Panc1 (cell line): Measurements from ENCODE around the gene CYP11A1. TPM values are rescaled to one million over a fixed set of nuclear protein-coding genes. Genes with fewer than 3 reads are reported as not detected.

ENCODE experiments used
- ATAC-seq: fragments of 200-7000 bp; cut with Tn5 transposase; 2 replicates; pipeline ENCODE4 v1.9.1; 2020; ENCODE audit warnings: mild to moderate bottlenecking, moderate library complexity
- BruUV-seq: library from RNA; stranded (reverse); fragments of 400-500 nt; replicated peaks from 2 replicates; lab custom pipeline; 2021; lab: Mats Ljungman, UMichigan
- CTCF ChIA-PET: fragments of 300-600 bp; sonication (Branson Sonifier 250); formaldehyde crosslinking; loops from one replicate; lab custom pipeline; 2022; ENCODE audit warnings: antibody characterized with exemption; lab: Charles Lee
- POLR2A ChIA-PET: fragments of 300-600 bp; sonication (Branson Sonifier 250); formaldehyde crosslinking; loops from one replicate; lab custom pipeline; 2022; ENCODE audit warnings: antibody characterized with exemption; lab: Charles Lee
- DNase-seq: peaks from one replicate; pipeline ENCODE4 v3.0.0-alpha.2; 2010; ENCODE audit warnings: low read depth, low spot score
- H3K27ac ChIP-seq: 2 replicates; pipeline ENCODE4 v1.5.1; 2011; ENCODE audit warnings: mild to moderate bottlenecking, low read length, inconsistent platforms
- H3K27me3 ChIP-seq: fragments of 200-500 bp; sonication (Bioruptor generic); 2 replicates; pipeline ENCODE4 v1.6.0; 2014; ENCODE audit warnings: low read length, inconsistent platforms; ENCODE audit not compliant: control insufficient read depth, insufficient read depth
- H3K36me3 ChIP-seq: fragments of 200-500 bp; sonication (Bioruptor generic); 2 replicates; pipeline ENCODE4 v1.5.1; 2014; ENCODE audit warnings: inconsistent platforms, mild to moderate bottlenecking, low read length, moderate library complexity; ENCODE audit not compliant: control insufficient read depth, insufficient read depth
- H3K4me1 ChIP-seq: 2 replicates; pipeline ENCODE4 v1.5.1; 2011; ENCODE audit warnings: inconsistent platforms, mild to moderate bottlenecking, low read length, moderate library complexity; ENCODE audit not compliant: control insufficient read depth, insufficient read depth
- H3K4me3 ChIP-seq, 2 experiments: 2 replicates each; pipeline ENCODE4 v1.5.1; 2011 to 2012; ENCODE audit warnings: low read depth in 2 of 2, low read length in 2 of 2, mild to moderate bottlenecking in 2 of 2, inconsistent platforms in 1 of 2, moderate library complexity in 1 of 2
- H3K9me3 ChIP-seq: fragments of 200-500 bp; sonication (Bioruptor generic); 2 replicates; pipeline ENCODE4 v1.5.1; 2014; ENCODE audit warnings: low read depth, mild to moderate bottlenecking, inconsistent platforms, low read length, moderate library complexity; ENCODE audit not compliant: control insufficient read depth, insufficient read depth
- POLR2AphosphoS5 ChIP-seq: IDR thresholded peaks from 2 replicates; pipeline ENCODE4 v1.6.1; 2012; ENCODE audit warnings: mild to moderate bottlenecking, low read depth, low read length, moderate library complexity
- SIN3A ChIP-seq: IDR thresholded peaks from 2 replicates; pipeline ENCODE4 v1.6.1; 2012; ENCODE audit warnings: low read depth, mild to moderate bottlenecking, low read length, moderate library complexity, borderline replicate concordance; ENCODE audit not compliant: insufficient read depth
- TCF7L2 ChIP-seq: IDR thresholded peaks from 2 replicates; pipeline ENCODE4 v1.6.1; 2011; ENCODE audit warnings: mild to moderate bottlenecking, low read depth, low read length, inconsistent platforms
- in situ Hi-C: cut with HindIII; loops from 2 replicates; pipeline ENCODE4 v1.10.0; 2016; ENCODE audit warnings: low sequenced_read_pairs, low pct_unique_long_range_greater_than_20kb
- intact Hi-C: fragments of 100-400 bp; cut with micrococcal nuclease; formaldehyde crosslinking; loops from one replicate; pipeline ENCODE4 v1.10.0; 2022; ENCODE audit not compliant: unreplicated experiment
- total RNA-seq: library from RNA; stranded (reverse); gene quantifications from one replicate; pipeline ENCODE4 v1.2.1, GENCODE V29; 2021; ENCODE audit not compliant: unreplicated experiment
- TF ChIP-seq, protein P1 (sequence below), 2 experiments: IDR thresholded peaks; 2 replicates each; pipeline ENCODE4 v1.6.1; 2011 to 2012; ENCODE audit warnings: low read depth in 2 of 2, control low read depth in 1 of 2, low read length in 1 of 2, mild to moderate bottlenecking in 1 of 2, moderate library complexity in 1 of 2; ENCODE audit not compliant: insufficient read depth in 1 of 2
- TF ChIP-seq, protein P2 (sequence below): fragments of 450-650 bp; IDR thresholded peaks from 2 replicates; pipeline ENCODE4 v1.5.1; 2017; ENCODE audit warnings: mild to moderate bottlenecking

Gene CYP11A1
- total RNA-seq, 1 experiment from 2014 or later = 0.57 TPM

DNA sequence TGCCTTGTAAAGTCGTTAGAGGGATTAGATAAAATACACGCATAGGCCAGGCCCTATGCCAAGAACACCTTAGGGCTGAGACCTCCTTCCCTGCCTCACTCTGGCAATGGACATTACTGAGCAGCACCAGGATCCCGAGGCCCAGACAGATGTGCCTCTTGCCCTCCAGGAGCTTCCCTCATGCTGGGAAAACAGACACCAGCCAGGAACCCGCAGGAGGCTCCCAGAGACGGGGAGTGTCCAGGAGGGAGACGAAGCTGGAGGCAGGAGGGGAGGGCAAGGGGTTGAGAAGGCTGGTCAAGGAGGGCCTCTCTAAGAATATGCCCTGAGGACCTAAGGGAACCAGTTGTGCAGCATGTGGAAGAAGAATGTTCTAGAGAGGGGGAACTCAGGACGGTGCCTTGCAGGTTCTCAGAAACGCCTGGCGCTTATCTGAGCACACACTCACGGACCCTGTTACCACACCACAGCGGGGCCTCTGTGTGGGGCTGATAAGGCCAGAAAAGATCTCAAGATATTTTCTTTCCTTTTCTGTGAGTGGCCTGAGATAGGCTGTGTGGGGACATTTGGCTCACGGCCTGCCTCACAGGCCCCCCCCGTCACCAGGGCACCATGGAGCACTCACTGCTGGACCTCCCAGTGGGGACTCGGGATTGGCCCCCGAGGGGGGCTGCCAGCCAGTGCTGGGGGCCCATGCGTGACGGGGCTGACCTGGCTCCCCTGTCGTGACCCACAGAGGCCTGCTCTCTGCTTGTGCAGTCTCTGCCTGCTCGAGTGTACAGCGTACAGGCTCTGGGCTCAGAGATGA, 22.0 kb upstream of the CYP11A1 start:
- ChIA-PET POLR2A (interaction anchor here (0.9 kb wide), 1 partner anchor 61 kb away, joined by 3 read pairs; no protein-coding TSS in a partner anchor), CTCF (interaction anchor here (0.6 to 0.8 kb wide), 2 partner anchors 93 to 225 kb away, joined by 3 to 5 read pairs; no protein-coding TSS in a partner anchor)
- Histone ChIP-seq H3K9me3 (no peaks in the 10 kb centered on the region), H3K4me3 (no peak overlapping the region), H3K4me1 (peaks cover 28% of the 10 kb centered on the region), H3K36me3 (no peaks in the 10 kb centered on the region), H3K27me3 (no peaks in the 10 kb centered on the region), H3K27ac (no peak overlapping the region)
- TF ChIP-seq TCF7L2 (no peak), SIN3A (no peak), POLR2AphosphoS5 (no peak)
- TF ChIP-seq, protein P1, sequence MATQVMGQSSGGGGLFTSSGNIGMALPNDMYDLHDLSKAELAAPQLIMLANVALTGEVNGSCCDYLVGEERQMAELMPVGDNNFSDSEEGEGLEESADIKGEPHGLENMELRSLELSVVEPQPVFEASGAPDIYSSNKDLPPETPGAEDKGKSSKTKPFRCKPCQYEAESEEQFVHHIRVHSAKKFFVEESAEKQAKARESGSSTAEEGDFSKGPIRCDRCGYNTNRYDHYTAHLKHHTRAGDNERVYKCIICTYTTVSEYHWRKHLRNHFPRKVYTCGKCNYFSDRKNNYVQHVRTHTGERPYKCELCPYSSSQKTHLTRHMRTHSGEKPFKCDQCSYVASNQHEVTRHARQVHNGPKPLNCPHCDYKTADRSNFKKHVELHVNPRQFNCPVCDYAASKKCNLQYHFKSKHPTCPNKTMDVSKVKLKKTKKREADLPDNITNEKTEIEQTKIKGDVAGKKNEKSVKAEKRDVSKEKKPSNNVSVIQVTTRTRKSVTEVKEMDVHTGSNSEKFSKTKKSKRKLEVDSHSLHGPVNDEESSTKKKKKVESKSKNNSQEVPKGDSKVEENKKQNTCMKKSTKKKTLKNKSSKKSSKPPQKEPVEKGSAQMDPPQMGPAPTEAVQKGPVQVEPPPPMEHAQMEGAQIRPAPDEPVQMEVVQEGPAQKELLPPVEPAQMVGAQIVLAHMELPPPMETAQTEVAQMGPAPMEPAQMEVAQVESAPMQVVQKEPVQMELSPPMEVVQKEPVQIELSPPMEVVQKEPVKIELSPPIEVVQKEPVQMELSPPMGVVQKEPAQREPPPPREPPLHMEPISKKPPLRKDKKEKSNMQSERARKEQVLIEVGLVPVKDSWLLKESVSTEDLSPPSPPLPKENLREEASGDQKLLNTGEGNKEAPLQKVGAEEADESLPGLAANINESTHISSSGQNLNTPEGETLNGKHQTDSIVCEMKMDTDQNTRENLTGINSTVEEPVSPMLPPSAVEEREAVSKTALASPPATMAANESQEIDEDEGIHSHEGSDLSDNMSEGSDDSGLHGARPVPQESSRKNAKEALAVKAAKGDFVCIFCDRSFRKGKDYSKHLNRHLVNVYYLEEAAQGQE (IDR thresholded peaks at IDR 0.05; ENCODE audit: insufficient read depth in 1 of 2, low read depth in 2 of 2, low read length in 1 of 2) = no peak
- TF ChIP-seq, protein P2, sequence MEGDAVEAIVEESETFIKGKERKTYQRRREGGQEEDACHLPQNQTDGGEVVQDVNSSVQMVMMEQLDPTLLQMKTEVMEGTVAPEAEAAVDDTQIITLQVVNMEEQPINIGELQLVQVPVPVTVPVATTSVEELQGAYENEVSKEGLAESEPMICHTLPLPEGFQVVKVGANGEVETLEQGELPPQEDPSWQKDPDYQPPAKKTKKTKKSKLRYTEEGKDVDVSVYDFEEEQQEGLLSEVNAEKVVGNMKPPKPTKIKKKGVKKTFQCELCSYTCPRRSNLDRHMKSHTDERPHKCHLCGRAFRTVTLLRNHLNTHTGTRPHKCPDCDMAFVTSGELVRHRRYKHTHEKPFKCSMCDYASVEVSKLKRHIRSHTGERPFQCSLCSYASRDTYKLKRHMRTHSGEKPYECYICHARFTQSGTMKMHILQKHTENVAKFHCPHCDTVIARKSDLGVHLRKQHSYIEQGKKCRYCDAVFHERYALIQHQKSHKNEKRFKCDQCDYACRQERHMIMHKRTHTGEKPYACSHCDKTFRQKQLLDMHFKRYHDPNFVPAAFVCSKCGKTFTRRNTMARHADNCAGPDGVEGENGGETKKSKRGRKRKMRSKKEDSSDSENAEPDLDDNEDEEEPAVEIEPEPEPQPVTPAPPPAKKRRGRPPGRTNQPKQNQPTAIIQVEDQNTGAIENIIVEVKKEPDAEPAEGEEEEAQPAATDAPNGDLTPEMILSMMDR = no peak
- in situ Hi-C loops (no loop called here), intact Hi-C loops (no loop called here)
- DNase-seq (no peak), ATAC-seq (no peak)
- BruUV-seq = no TSS peak

DNA sequence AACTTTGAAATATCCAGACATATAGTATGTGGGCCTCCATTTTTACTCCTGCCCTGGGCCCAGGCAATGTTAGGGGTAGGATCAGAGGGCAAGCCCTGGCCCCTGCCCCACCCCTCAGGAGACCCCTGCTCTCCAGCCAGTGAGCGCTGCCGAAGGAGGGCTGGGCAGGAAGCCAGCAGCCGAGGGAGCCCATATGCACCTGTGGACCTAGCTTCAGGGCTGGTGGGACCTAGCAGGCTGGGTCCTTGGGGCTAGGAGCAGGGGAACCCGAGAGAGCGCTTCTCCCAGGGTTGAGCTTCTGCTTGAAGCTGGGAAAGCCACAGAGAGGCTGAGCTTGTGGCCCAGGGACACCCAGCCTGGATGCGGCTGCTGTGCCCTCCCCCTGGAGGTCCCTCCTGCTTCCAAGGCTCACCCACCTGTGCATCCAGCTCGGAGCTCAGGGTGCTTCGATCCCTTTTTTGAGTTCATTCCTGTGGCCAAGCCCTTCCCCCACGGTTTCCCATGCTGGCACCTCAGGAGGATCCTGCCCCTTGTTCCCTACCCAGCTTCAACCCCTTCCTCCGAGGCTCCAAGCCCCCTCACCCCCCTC, 21.0 kb upstream of the CYP11A1 start:
- Histone ChIP-seq H3K27ac (no peak overlapping the region), H3K4me1 (peaks cover 36% of the 10 kb centered on the region), H3K4me3 (no peak overlapping the region), H3K36me3 (no peaks in the 10 kb centered on the region), H3K27me3 (no peaks in the 10 kb centered on the region), H3K9me3 (no peaks in the 10 kb centered on the region)
- POLR2A ChIA-PET = interaction anchor here (0.9 kb wide), 1 partner anchor 62 kb away, joined by 3 read pairs; no protein-coding TSS in a partner anchor
- ATAC-seq = no peak
- intact Hi-C loops (no loop called here), in situ Hi-C loops (no loop called here)
- no TSS peak for BruUV-seq
- DNase-seq = no peak
- TF ChIP-seq, protein P2 = no peak
- TF ChIP-seq POLR2AphosphoS5 = no peak
- CTCF ChIA-PET = interaction anchor here (0.6 to 0.8 kb wide), 2 partner anchors 94 to 226 kb away, joined by 3 to 5 read pairs; no protein-coding TSS in a partner anchor
